IMR-90 (cell line): Measurements from ENCODE around the gene LRRC8B. TPM values are rescaled to one million over a fixed set of nuclear protein-coding genes. Genes with fewer than 3 reads are reported as not detected.

Source experiments
- ATAC-seq: fragments of 200-7000 bp; cut with Tn5 transposase; 2 replicates; pipeline ENCODE4 v1.9.1; 2020; ENCODE audit warnings: low read depth, mild to moderate bottlenecking, moderate library complexity
- BruUV-seq: library from RNA; stranded (reverse); fragments of 400-500 nt; replicated peaks from 2 replicates; lab custom pipeline; 2021; lab: Mats Ljungman, UMichigan
- CTCF ChIA-PET: fragments of 300-600 bp; formaldehyde crosslinking; extraction: SDS; loops from one replicate; lab custom pipeline; 2021; ENCODE audit warnings: antibody characterized with exemption; lab: Yijun Ruan, JAX
- POLR2A ChIA-PET: fragments of 300-600 bp; sonication (Branson Sonifier 250); formaldehyde crosslinking; loops from one replicate; lab custom pipeline; 2022; ENCODE audit warnings: antibody characterized with exemption; ENCODE audit not compliant: unreplicated experiment; lab: Charles Lee
- DNase-seq: peaks from one replicate; pipeline ENCODE4 v3.0.0; 2013
- H2AFZ ChIP-seq: replicated peaks from 2 replicates; pipeline ENCODE3; 2013; ENCODE audit warnings: low read length, mild to moderate bottlenecking; ENCODE audit not compliant: poor library complexity
- H2AK5ac ChIP-seq: 2 replicates; pipeline ENCODE4 v1.6.1; 2013; ENCODE audit warnings: low read depth, low read length, inconsistent platforms
- H2AK9ac ChIP-seq: replicated peaks from 2 replicates; pipeline ENCODE3; 2013; ENCODE audit warnings: mild to moderate bottlenecking, low read depth, low read length, moderate library complexity; ENCODE audit not compliant: poor library complexity
- H2BK120ac ChIP-seq: 2 replicates; pipeline ENCODE4 v1.6.1; 2013; ENCODE audit warnings: low read depth, low read length, inconsistent platforms
- H2BK15ac ChIP-seq: 3 replicates; pipeline ENCODE4 v1.6.1; 2013; ENCODE audit warnings: low read depth, low read length, inconsistent platforms
- H2BK20ac ChIP-seq: 2 replicates; pipeline ENCODE4 v1.6.1; 2013; ENCODE audit warnings: low read depth, mild to moderate bottlenecking, inconsistent platforms, low read length, moderate library complexity
- H2BK5ac ChIP-seq: 2 replicates; pipeline ENCODE4 v1.6.1; 2013; ENCODE audit warnings: mild to moderate bottlenecking, low read depth, low read length, inconsistent platforms; ENCODE audit not compliant: poor library complexity, severe bottlenecking
- H3K14ac ChIP-seq: replicated peaks from 2 replicates; pipeline ENCODE4 v1.6.1; 2013; ENCODE audit warnings: low read depth, low read length, inconsistent platforms
- H3K18ac ChIP-seq: 2 replicates; pipeline ENCODE4 v1.6.1; 2013; ENCODE audit warnings: low read depth, low read length, control low read depth
- H3K23ac ChIP-seq: 2 replicates; pipeline ENCODE4 v1.6.1; 2013; ENCODE audit warnings: low read depth, low read length, inconsistent platforms
- H3K27ac ChIP-seq: 2 replicates; pipeline ENCODE4 v1.5.1; 2013; ENCODE audit warnings: mild to moderate bottlenecking, control low read depth, low read length; ENCODE audit not compliant: insufficient read depth
- H3K27me3 ChIP-seq: 2 replicates; pipeline ENCODE4 v1.6.1; 2013; ENCODE audit warnings: low read length; ENCODE audit not compliant: control insufficient read depth, insufficient read depth
- H3K36me3 ChIP-seq: 2 replicates; pipeline ENCODE4 v1.6.1; 2013; ENCODE audit warnings: low read length, mixed read lengths; ENCODE audit not compliant: control insufficient read depth, insufficient read depth
- H3K4ac ChIP-seq: 2 replicates; pipeline ENCODE4 v1.6.1; 2013; ENCODE audit warnings: low read depth, low read length, inconsistent platforms
- H3K4me1 ChIP-seq: 2 replicates; pipeline ENCODE4 v1.6.1; 2013; ENCODE audit warnings: low read length, mixed read lengths; ENCODE audit not compliant: control insufficient read depth, insufficient read depth
- H3K4me2 ChIP-seq: 2 replicates; pipeline ENCODE4 v1.6.1; 2013; ENCODE audit warnings: low read depth, mild to moderate bottlenecking, control low read depth, low read length, moderate library complexity
- H3K4me3 ChIP-seq: 2 replicates; pipeline ENCODE4 v1.5.1; 2013; ENCODE audit warnings: low read depth, mild to moderate bottlenecking, control low read depth, low read length, moderate library complexity; ENCODE audit not compliant: insufficient read depth
- H3K56ac ChIP-seq: 2 replicates; pipeline ENCODE4 v1.6.1; 2013; ENCODE audit warnings: low read length, inconsistent platforms; ENCODE audit not compliant: insufficient read depth; ENCODE audit errors: extremely low read depth
- H3K79me1 ChIP-seq, 2 experiments: 2 replicates each; pipeline ENCODE4 v1.6.1; 2013; ENCODE audit warnings: low read length in 2 of 2, inconsistent platforms in 1 of 2, low read depth in 1 of 2
- H3K9ac ChIP-seq: 2 replicates; pipeline ENCODE4 v1.6.1; 2013; ENCODE audit warnings: low read depth, low read length, control low read depth
- H3K9me1 ChIP-seq: 2 replicates; pipeline ENCODE4 v1.6.1; 2013; ENCODE audit warnings: low read length, inconsistent platforms; ENCODE audit not compliant: insufficient read depth
- H3K9me3 ChIP-seq: 2 replicates; pipeline ENCODE4 v1.6.1; 2013; ENCODE audit warnings: low read length; ENCODE audit not compliant: control insufficient read depth, insufficient read depth
- H4K20me1 ChIP-seq: 2 replicates; pipeline ENCODE4 v1.6.1; 2013; ENCODE audit warnings: low read length, inconsistent platforms; ENCODE audit not compliant: insufficient read depth
- H4K5ac ChIP-seq: 2 replicates; pipeline ENCODE4 v1.6.1; 2013; ENCODE audit warnings: mild to moderate bottlenecking, low read depth, low read length, control low read depth
- H4K8ac ChIP-seq, 2 experiments: 2 replicates each; pipeline ENCODE4 v1.6.1; 2013; ENCODE audit warnings: low read depth in 2 of 2, low read length in 2 of 2, control low read depth in 1 of 2, inconsistent platforms in 1 of 2
- H4K91ac ChIP-seq: 2 replicates; pipeline ENCODE4 v1.6.1; 2013; ENCODE audit warnings: low read depth, low read length, inconsistent platforms; ENCODE audit not compliant: insufficient read depth
- MAZ ChIP-seq: IDR thresholded peaks from 2 replicates; pipeline ENCODE4 v1.6.1; 2012; ENCODE audit warnings: low read depth, mild to moderate bottlenecking, low read length, improper control_type of control experiment, moderate library complexity, borderline replicate concordance
- MXI1 ChIP-seq: IDR thresholded peaks from 2 replicates; pipeline ENCODE4 v1.6.1; 2012; ENCODE audit warnings: low read depth, mild to moderate bottlenecking, low read length, moderate library complexity, borderline replicate concordance
- NFE2L2 ChIP-seq: fragments of 150-350 bp; IDR thresholded peaks from 2 replicates; pipeline ENCODE4 v1.6.1; 2016; ENCODE audit warnings: low read depth, mild to moderate bottlenecking, low read length
- POLR2A ChIP-seq: IDR thresholded peaks from 2 replicates; pipeline ENCODE4 v1.6.1; 2012; ENCODE audit warnings: mild to moderate bottlenecking, low read depth, low read length
- RCOR1 ChIP-seq: IDR thresholded peaks from 2 replicates; pipeline ENCODE4 v1.6.1; 2012; ENCODE audit warnings: mild to moderate bottlenecking, low read length, improper control_type of control experiment; ENCODE audit not compliant: insufficient replicate concordance
- WGBS, 2 experiments: methylation state at CpG; one replicate each; pipeline versions ENCODE4 v1.1.5 to v1.1.7; 2013; ENCODE audit warnings: missing lambda C conversion rate in 2 of 2; ENCODE audit not compliant: insufficient read length in 1 of 2; ENCODE audit errors: extremely low coverage in 2 of 2; 5-methylcytosine and 5-hydroxymethylcytosine counted together
- dilution Hi-C: fragments of 300-500 bp; cut with HindIII; formaldehyde crosslinking; loops from one replicate; pipeline ENCODE4 v1.14.3; 2018; ENCODE audit warnings: low sequenced_read_pairs; ENCODE audit not compliant: unreplicated experiment
- in situ Hi-C: fragments of 300-500 bp; cut with MboI; formaldehyde crosslinking; loops from 3 replicates; pipeline ENCODE4 v1.14.3; 2019; ENCODE audit warnings: low sequenced_read_pairs, inconsistent platforms, mixed read lengths
- intact Hi-C: fragments of 100-400 bp; cut with micrococcal nuclease; formaldehyde crosslinking; loops from 2 replicates; pipeline ENCODE4 v1.10.0; 2022
- polyA plus RNA-seq, 3 experiments: library from polyadenylated mRNA; depleted of rRNA; stranded (reverse); fragments of >200 nt; gene quantifications; 2 replicates each; pipeline ENCODE4 v1.2.3, GENCODE V29; 2012; ENCODE audit warnings: low replicate concordance in 1 of 3
- total RNA-seq: library from RNA; depleted of rRNA; stranded (reverse); fragments of >200 nt; gene quantifications from 2 replicates; pipeline ENCODE4 v1.2.3, GENCODE V29; 2012
- TF ChIP-seq, protein P1 (sequence below): fragments of 150-350 bp; IDR thresholded peaks from 2 replicates; pipeline ENCODE4 v1.6.1; 2017; ENCODE audit warnings: mild to moderate bottlenecking, antibody characterized with exemption, low read length, low read depth

LRRC8B gene
- total and polyA plus RNA-seq, 2 of the 4 experiments (the other 2 are of a cell fraction) = 0.74 to 1.8 TPM

GRCh38 chr1:89545264-89546038 is 20.8 kb downstream of the LRRC8B start:
- no peak overlapping the region for H3K27ac ChIP-seq
- no peak overlapping the region for H3K4me2 ChIP-seq
- H4K8ac ChIP-seq = no peak overlapping the region
- no peak overlapping the region for H2BK120ac ChIP-seq
- BruUV-seq = no TSS peak
- 100% methylated on average over 1 of the region's 6 CpGs; no CpG with 5 or more reads in 1 of the 2 experiments for WGBS, 2 experiments
- POLR2A ChIA-PET = no interaction called here
- DNase-seq = peak; percentile 19
- no peak overlapping the region for H4K5ac ChIP-seq
- no peak overlapping the region for H3K4ac ChIP-seq
- no peaks in the 10 kb centered on the region for H3K4me1 ChIP-seq
- in situ Hi-C loops (no loop called here), dilution Hi-C loops (no loop called here), intact Hi-C loops (no loop called here)
- no peak overlapping the region for H2BK5ac ChIP-seq
- H3K36me3 ChIP-seq = no peaks in the 10 kb centered on the region
- no peak overlapping the region for H2AK9ac ChIP-seq
- no peak overlapping the region for H2BK15ac ChIP-seq
- no peak overlapping the region for H3K18ac ChIP-seq
- H3K79me1 ChIP-seq = no peaks in the 10 kb centered on the region
- TF ChIP-seq NFE2L2 (no peak), POLR2A (no peak), RCOR1 (no peak), MAZ (no peak), MXI1 (no peak)
- TF ChIP-seq, protein P1, sequence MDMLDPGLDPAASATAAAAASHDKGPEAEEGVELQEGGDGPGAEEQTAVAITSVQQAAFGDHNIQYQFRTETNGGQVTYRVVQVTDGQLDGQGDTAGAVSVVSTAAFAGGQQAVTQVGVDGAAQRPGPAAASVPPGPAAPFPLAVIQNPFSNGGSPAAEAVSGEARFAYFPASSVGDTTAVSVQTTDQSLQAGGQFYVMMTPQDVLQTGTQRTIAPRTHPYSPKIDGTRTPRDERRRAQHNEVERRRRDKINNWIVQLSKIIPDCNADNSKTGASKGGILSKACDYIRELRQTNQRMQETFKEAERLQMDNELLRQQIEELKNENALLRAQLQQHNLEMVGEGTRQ = no peak
- no peak overlapping the region for H2AFZ ChIP-seq
- H3K23ac ChIP-seq = no peak overlapping the region
- H3K4me3 ChIP-seq = no peak overlapping the region
- H3K27me3 ChIP-seq = no peaks in the 10 kb centered on the region
- no peaks in the 10 kb centered on the region for H3K9me3 ChIP-seq
- H3K9me1 ChIP-seq = no peaks in the 10 kb centered on the region
- H2BK20ac ChIP-seq = no peak overlapping the region
- no peak for ATAC-seq
- H2AK5ac ChIP-seq = no peak overlapping the region
- CTCF ChIA-PET = no interaction called here
- no peak overlapping the region for H4K91ac ChIP-seq
- H3K9ac ChIP-seq = no peak overlapping the region
- H3K56ac ChIP-seq = no peak overlapping the region
- no peaks in the 10 kb centered on the region for H4K20me1 ChIP-seq
- H3K14ac ChIP-seq = no peak overlapping the region
